Omental fat pad (tissue), 4 donors: ENCODE measurements around the gene FANCI. TPM values are rescaled to one million over a fixed set of nuclear protein-coding genes. Genes with fewer than 3 reads are reported as not detected.

Experiments used
- ATAC-seq: fragments of 150-250 bp; one replicate; pipeline ENCODE4 v1.9.1; 2016; ENCODE audit warnings: mild to moderate bottlenecking, moderate library complexity; ENCODE audit not compliant: low FRiP score
- DNase-seq: peaks from one replicate; pipeline ENCODE4 v3.0.0-alpha.2; 2019; ENCODE audit warnings: low spot score
- total RNA-seq, 4 donors: library from RNA; depleted of rRNA; stranded (reverse); fragments of >200 nt; gene quantifications; one replicate each; pipeline ENCODE4 v1.1.0, GENCODE V29; 2016
- TF ChIP-seq, protein P1 (sequence below), 3 donors: fragments of 450-650 bp; IDR thresholded peaks; one replicate each; pipeline ENCODE4 v1.5.1; 2016 to 2017; ENCODE audit warnings: antibody characterized with exemption in 3 of 3, mild to moderate bottlenecking in 3 of 3, moderate library complexity in 2 of 3

Gene FANCI
- total RNA-seq, 4 donors from 2014 or later: 3.3 to 6.6 (median 4.2) TPM

DNA sequence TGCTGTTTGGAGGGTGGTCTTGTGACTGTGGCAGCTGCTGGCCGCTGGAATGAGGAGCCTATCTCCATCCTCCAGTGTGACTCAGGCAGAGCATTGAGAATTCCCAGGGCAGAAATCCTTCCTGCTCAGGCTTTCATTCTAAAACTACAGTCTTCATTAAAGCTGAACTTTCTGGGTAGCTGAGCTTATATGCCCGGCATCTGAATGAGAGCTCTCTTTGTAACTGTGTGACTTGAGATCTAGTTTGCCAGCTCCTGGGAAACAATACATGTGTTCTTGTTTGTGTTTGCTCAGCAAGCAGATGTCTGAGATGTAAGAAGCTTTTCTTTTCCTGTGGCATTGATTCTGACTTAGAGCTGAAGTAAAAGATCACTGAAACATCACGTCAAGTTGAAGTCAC, 44.8 kb upstream of the FANCI start:
- no peak for DNase-seq
- TF ChIP-seq, protein P1, sequence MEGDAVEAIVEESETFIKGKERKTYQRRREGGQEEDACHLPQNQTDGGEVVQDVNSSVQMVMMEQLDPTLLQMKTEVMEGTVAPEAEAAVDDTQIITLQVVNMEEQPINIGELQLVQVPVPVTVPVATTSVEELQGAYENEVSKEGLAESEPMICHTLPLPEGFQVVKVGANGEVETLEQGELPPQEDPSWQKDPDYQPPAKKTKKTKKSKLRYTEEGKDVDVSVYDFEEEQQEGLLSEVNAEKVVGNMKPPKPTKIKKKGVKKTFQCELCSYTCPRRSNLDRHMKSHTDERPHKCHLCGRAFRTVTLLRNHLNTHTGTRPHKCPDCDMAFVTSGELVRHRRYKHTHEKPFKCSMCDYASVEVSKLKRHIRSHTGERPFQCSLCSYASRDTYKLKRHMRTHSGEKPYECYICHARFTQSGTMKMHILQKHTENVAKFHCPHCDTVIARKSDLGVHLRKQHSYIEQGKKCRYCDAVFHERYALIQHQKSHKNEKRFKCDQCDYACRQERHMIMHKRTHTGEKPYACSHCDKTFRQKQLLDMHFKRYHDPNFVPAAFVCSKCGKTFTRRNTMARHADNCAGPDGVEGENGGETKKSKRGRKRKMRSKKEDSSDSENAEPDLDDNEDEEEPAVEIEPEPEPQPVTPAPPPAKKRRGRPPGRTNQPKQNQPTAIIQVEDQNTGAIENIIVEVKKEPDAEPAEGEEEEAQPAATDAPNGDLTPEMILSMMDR (IDR thresholded peaks at IDR 0.05): no peak
- ATAC-seq: no peak

DNA sequence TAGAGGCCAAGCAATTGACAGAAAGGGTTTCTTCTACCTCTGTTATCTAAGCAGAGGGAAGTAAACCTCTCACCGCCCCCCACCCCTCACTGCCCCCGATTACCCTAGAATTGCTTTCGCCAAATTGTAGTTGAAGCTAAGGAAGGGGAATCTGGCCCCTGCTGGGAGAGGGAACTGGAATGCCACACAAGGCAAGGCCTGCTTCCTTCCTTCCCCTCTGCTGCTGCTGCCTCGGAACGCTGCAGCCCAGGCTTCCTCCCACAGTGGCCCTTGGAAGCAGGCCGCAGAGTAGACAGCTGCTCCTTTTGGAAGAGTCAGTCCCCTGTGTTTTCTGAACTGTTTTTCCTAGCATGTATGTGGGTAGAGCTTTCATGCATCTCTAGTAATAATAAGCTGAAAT, 44.0 kb upstream of the FANCI start:
- ATAC-seq (no peak), DNase-seq (no peak)

DNA sequence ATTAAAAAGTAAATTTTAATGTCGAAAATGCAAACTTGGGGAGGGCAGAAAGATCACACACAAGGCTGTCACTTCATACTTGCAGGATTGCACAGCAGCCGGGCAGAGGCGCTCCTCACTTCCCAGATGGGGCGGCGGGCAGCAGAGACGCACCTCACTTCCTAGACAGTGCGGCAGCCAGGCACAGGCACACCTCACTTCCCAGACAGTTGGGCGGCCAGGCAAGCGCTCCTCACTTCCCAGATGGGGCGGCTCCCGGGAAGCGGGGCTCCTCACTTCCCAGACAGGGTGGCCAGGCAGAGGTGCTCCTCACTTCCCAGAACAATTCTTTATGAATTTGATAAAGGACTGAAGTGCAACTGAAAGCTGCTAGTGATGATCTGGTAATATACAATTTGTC, 43.6 kb upstream of the FANCI start:
- TF ChIP-seq, protein P1 (IDR thresholded peaks at IDR 0.05): no peak
- no peak for DNase-seq
- no peak for ATAC-seq

More for the DNA sequence above, 44.0 kb upstream of the FANCI start:
- TF ChIP-seq, protein P1 (IDR thresholded peaks at IDR 0.05): no peak

DNA sequence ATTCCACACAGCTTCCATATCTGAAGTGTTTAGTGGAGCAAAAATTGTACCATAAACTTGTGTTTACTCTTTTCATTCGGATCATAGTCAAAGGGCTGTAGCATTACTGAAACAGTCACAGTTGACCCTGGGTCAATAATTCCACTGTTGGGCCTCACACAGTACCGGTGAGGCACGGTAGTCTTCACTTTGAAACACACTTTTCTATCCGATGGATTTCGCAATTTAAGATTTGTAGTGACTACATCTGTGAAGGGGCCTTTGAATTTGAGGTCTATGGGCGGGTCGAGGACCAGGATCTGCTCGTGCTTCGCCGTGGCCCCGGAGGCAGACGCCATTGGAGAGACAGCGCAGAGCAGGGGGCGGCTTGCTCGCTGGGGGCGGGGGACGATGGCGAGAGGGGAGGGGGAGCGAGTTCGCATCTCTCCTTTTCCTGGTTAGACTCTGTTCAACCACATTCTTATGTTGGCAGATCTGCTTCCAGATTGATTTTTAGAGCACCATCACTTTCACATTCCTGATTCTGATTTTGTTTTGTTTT, 42.2 kb upstream of the FANCI start:
- DNase-seq (no peak), ATAC-seq (no peak)

DNA sequence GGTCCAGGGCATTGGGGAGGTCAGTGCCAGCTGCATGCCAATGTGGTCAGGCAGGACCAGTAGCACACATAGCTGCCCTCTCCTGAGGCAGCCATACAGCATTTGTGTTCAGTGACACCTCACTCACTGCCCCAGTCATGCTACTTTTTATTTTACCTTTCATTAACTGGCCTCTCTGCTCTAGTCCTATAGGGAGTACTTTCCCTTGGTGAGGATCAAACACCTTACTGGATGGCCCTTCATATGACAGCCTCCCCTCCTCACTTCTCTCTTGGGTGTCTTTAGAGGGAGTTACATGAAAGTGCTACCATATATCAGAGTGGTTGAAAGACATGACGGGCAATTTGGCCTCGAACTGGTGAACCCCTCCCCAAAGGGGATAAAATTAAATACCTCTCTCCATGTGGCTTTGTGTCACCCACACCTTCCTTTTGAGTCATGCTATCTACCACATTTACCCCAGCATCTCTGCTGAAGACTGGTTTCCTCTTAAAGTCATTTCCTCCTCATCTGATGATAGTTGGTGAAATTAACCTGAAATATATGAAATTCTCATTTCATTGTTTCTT, 40.0 kb upstream of the FANCI start:
- DNase-seq (no peak), ATAC-seq (no peak)
- TF ChIP-seq, protein P1 (IDR thresholded peaks at IDR 0.05): no peak

More for the DNA sequence above, 42.2 kb upstream of the FANCI start:
- TF ChIP-seq, protein P1 (IDR thresholded peaks at IDR 0.05): no peak

DNA sequence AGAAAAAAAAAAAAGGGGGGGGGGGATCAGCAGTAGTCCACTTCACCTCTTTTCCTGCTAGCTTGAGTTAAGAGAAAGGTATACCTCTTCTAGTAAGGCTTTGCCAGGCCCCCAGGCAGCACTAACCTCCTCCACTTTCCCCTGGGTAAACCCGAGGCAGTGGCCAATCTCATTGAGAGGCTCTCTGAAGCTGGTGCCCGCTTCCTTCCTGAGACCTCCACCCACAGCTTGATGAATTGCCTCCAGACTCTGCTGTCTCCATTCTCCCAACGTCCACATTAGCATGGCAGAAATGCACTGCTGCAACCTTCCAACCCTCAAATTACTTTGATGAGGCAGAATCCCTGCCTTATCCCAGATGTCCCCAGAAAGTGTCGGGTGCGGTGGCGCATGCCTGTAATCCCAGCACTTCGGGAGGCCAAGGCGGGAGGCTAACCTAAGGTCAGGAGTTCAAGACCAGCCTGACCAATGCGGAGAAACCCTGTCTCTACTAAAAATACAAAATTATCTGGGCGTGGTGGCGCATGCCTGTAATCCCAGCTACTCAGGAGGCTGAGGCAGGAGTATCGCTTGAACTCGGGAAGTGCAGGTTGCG, 37.7 kb upstream of the FANCI start:
- TF ChIP-seq, protein P1 (IDR thresholded peaks at IDR 0.05): no peak
- ATAC-seq (no peak), DNase-seq (no peak)

DNA sequence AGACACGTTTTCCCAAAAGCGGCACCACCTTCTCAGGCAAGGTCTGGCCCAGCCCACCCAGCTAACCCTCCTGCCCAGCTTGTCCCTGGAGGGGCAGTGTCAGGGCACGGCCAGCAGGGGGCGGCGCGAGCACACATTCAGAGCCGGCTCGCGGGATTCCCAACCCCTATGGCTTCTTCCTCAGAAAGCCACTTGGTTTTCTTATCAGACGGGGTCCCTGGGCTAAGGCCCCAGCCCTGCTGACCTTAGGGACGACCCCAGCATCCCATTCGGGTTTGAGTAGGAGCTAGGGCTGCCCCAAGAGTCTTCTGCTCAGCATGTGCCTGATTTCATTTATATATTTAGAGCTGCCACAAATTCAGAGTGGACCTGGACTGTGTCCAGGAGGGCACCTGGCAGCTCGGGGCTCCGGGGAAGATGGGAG, 36.9 kb upstream of the FANCI start:
- TF ChIP-seq, protein P1 (IDR thresholded peaks at IDR 0.05): peak in 2 of 3 donors; percentile 78 to 80
- peak; percentile 89 for ATAC-seq
- peak; percentile 58 for DNase-seq
